Measurements from ENCODE around the gene RABGAP1.
"Not testable (repeated sequence)": the region's sequence is repeated elsewhere in the genome, so short reads cannot be mapped to it uniquely, and the experiment has no call there.

The RABGAP1 gene

GRCh38 chr9:122940749-122941581 lies at the start of gene RABGAP1:
TSS of gene RABGAP1 (plus strand) at chr9:122941020. CDS start at chr9:122957060, 16,040 bp downstream.
- no peaks in the 10 kb centered on the region for H3K9me3 ChIP-seq (ENCODE audit: insufficient read depth, low read depth, low read length)
- peak within 1 kb of the TSS; percentile 88 for H3K27ac ChIP-seq (ENCODE audit: low read length)
- H3K36me3 ChIP-seq (ENCODE audit: insufficient read depth, low read depth, low read length), result peaks cover 35% of the 10 kb centered on the region
- peaks cover 8% of the 10 kb centered on the region; the same call in 1 of the 2 replicates for H3K4me1 ChIP-seq (ENCODE audit: insufficient read depth, low read length)
- H3K27me3 ChIP-seq (ENCODE audit: insufficient read depth, low read length), result no peaks in the 10 kb centered on the region
- peak within 1 kb of the TSS; percentile 91 for H3K9ac ChIP-seq (ENCODE audit: low read depth, low read length)
- H3K4me3 ChIP-seq (ENCODE audit: low read length), result peak within 1 kb of the TSS; percentile 91

- H3K36me3 ChIP-seq (ENCODE audit: insufficient read depth, low read depth, low read length), result peaks cover 45% of the 10 kb centered on the region
- H3K4me1 ChIP-seq (ENCODE audit: insufficient read depth, low read length), result no peaks in the 10 kb centered on the region
These were observed 42.9 kb upstream of the RABGAP1 start for GRCh38 chr9:122897969-122898368.

GRCh38 chr9:122900791-122901190 lies 40.0 kb upstream of the RABGAP1 start:
- Histone ChIP-seq H3K4me3 (ENCODE audit: low read length) (no peak overlapping the region), H3K9ac (ENCODE audit: low read depth, low read length) (no peak overlapping the region), H3K9me3 (ENCODE audit: insufficient read depth, low read depth, low read length) (no peaks in the 10 kb centered on the region), H3K4me1 (ENCODE audit: insufficient read depth, low read length) (peaks cover 9% of the 10 kb centered on the region; the same call in 1 of the 2 replicates), H3K27me3 (ENCODE audit: insufficient read depth, low read length) (no peaks in the 10 kb centered on the region), H3K36me3 (ENCODE audit: insufficient read depth, low read depth, low read length) (peaks cover 19% of the 10 kb centered on the region), H3K27ac (ENCODE audit: low read length) (no peak overlapping the region)

More at GRCh38 chr9:122897969-122898368, 42.9 kb upstream of the RABGAP1 start:
- Histone ChIP-seq H3K9me3 (ENCODE audit: insufficient read depth, low read depth, low read length) (no peaks in the 10 kb centered on the region), H3K9ac (ENCODE audit: low read depth, low read length) (no peak overlapping the region), H3K4me3 (ENCODE audit: low read length) (no peak overlapping the region), H3K27ac (ENCODE audit: low read length) (no peak overlapping the region), H3K27me3 (ENCODE audit: insufficient read depth, low read length) (no peaks in the 10 kb centered on the region)

GRCh38 chr9:122904466-122904822 lies 36.4 kb upstream of the RABGAP1 start:
- H3K27ac ChIP-seq (ENCODE audit: low read length), result peak overlapping the region; percentile 90
- H3K4me3 ChIP-seq (ENCODE audit: low read length), result peak overlapping the region; percentile 100
- no peaks in the 10 kb centered on the region for H3K9me3 ChIP-seq (ENCODE audit: insufficient read depth, low read depth, low read length)
- H3K27me3 ChIP-seq (ENCODE audit: insufficient read depth, low read length), result no peaks in the 10 kb centered on the region
- peaks cover 9% of the 10 kb centered on the region; the same call in 1 of the 2 replicates for H3K4me1 ChIP-seq (ENCODE audit: insufficient read depth, low read length)
- peaks cover 2% of the 10 kb centered on the region; the same call in 1 of the 2 replicates for H3K36me3 ChIP-seq (ENCODE audit: insufficient read depth, low read depth, low read length)
- H3K9ac ChIP-seq (ENCODE audit: low read depth, low read length), result peak overlapping the region; percentile 100

- H3K4me1 ChIP-seq (ENCODE audit: insufficient read depth, low read length), result peaks cover 9% of the 10 kb centered on the region; the same call in 1 of the 2 replicates
These were observed 35.8 kb upstream of the RABGAP1 start, which contains the start of gene RC3H2 for GRCh38 chr9:122904823-122905710. TSS of gene RC3H2 (minus strand) at chr9:122905359. CDS start at chr9:122897509, 7,850 bp downstream.

GRCh38 chr9:122906122-122906521 lies 34.7 kb upstream of the RABGAP1 start:
- H3K27ac ChIP-seq (ENCODE audit: low read length); H3K9ac ChIP-seq (ENCODE audit: low read depth, low read length); H3K4me3 ChIP-seq (ENCODE audit: low read length); H3K27me3 ChIP-seq (ENCODE audit: insufficient read depth, low read length); H3K4me1 ChIP-seq (ENCODE audit: insufficient read depth, low read length); H3K9me3 ChIP-seq (ENCODE audit: insufficient read depth, low read depth, low read length): not testable (repeated sequence)
- peaks cover 18% of the 10 kb centered on the region for H3K36me3 ChIP-seq (ENCODE audit: insufficient read depth, low read depth, low read length)

More at GRCh38 chr9:122904823-122905710, 35.8 kb upstream of the RABGAP1 start, which contains the start of gene RC3H2:
- Histone ChIP-seq H3K27me3 (ENCODE audit: insufficient read depth, low read length) (no peaks in the 10 kb centered on the region), H3K4me3 (ENCODE audit: low read length) (peak within 1 kb of the TSS; percentile 100), H3K36me3 (ENCODE audit: insufficient read depth, low read depth, low read length) (peaks cover 8% of the 10 kb centered on the region; the same call in 1 of the 2 replicates), H3K9ac (ENCODE audit: low read depth, low read length) (peak within 1 kb of the TSS; percentile 100), H3K9me3 (ENCODE audit: insufficient read depth, low read depth, low read length) (no peaks in the 10 kb centered on the region), H3K27ac (ENCODE audit: low read length) (peak within 1 kb of the TSS; percentile 90)

- Histone ChIP-seq H3K9ac (ENCODE audit: low read depth, low read length) (peak overlapping the region; percentile 98), H3K4me1 (ENCODE audit: insufficient read depth, low read length) (0 out of 2 replicates have a peak, but pooled peaks cover 2% of the 10 kb centered on the region), H3K27ac (ENCODE audit: low read length) (peak overlapping the region; percentile 90), H3K9me3 (ENCODE audit: insufficient read depth, low read depth, low read length) (no peaks in the 10 kb centered on the region), H3K36me3 (ENCODE audit: insufficient read depth, low read depth, low read length) (peaks cover 27% of the 10 kb centered on the region), H3K27me3 (ENCODE audit: insufficient read depth, low read length) (no peaks in the 10 kb centered on the region), H3K4me3 (ENCODE audit: low read length) (peak overlapping the region; percentile 97)
These were observed 28.2 kb upstream of the RABGAP1 start for GRCh38 chr9:122912671-122912963.

GRCh38 chr9:122912964-122913673 lies 27.7 kb upstream of the RABGAP1 start, which contains the start of gene ZBTB6:
TSS of gene ZBTB6 (minus strand) at chr9:122913323. CDS start at chr9:122912072, 1,251 bp downstream.
- no peaks in the 10 kb centered on the region for H3K27me3 ChIP-seq (ENCODE audit: insufficient read depth, low read length)
- peaks cover 31% of the 10 kb centered on the region for H3K36me3 ChIP-seq (ENCODE audit: insufficient read depth, low read depth, low read length)
- peak within 1 kb of the TSS; percentile 90 for H3K27ac ChIP-seq (ENCODE audit: low read length)
- peak within 1 kb of the TSS; percentile 97 for H3K4me3 ChIP-seq (ENCODE audit: low read length)
- peak within 1 kb of the TSS; percentile 98 for H3K9ac ChIP-seq (ENCODE audit: low read depth, low read length)
- H3K9me3 ChIP-seq (ENCODE audit: insufficient read depth, low read depth, low read length), result no peaks in the 10 kb centered on the region
- 0 out of 2 replicates have a peak, but pooled peaks cover 2% of the 10 kb centered on the region for H3K4me1 ChIP-seq (ENCODE audit: insufficient read depth, low read length)

GRCh38 chr9:122918310-122918709 lies 22.5 kb upstream of the RABGAP1 start:
- H3K36me3 ChIP-seq (ENCODE audit: insufficient read depth, low read depth, low read length), result peaks cover 25% of the 10 kb centered on the region
- H3K27me3 ChIP-seq (ENCODE audit: insufficient read depth, low read length), result no peaks in the 10 kb centered on the region
- no peak overlapping the region for H3K4me3 ChIP-seq (ENCODE audit: low read length)
- H3K9ac ChIP-seq (ENCODE audit: low read depth, low read length), result no peak overlapping the region
- peaks cover 11% of the 10 kb centered on the region; the same call in 1 of the 2 replicates for H3K4me1 ChIP-seq (ENCODE audit: insufficient read depth, low read length)
- H3K9me3 ChIP-seq (ENCODE audit: insufficient read depth, low read depth, low read length), result no peaks in the 10 kb centered on the region
- no peak overlapping the region for H3K27ac ChIP-seq (ENCODE audit: low read length)

- Histone ChIP-seq H3K9me3 (ENCODE audit: insufficient read depth, low read depth, low read length) (no peaks in the 10 kb centered on the region), H3K4me1 (ENCODE audit: insufficient read depth, low read length) (peaks cover 18% of the 10 kb centered on the region; the same call in 1 of the 2 replicates), H3K27ac (ENCODE audit: low read length) (no peak overlapping the region), H3K4me3 (ENCODE audit: low read length) (peak overlapping the region; percentile 41; the same call in 1 of the 2 replicates), H3K36me3 (ENCODE audit: insufficient read depth, low read depth, low read length) (peaks cover 25% of the 10 kb centered on the region), H3K9ac (ENCODE audit: low read depth, low read length) (peak overlapping the region; percentile 40; the same call in 1 of the 2 replicates), H3K27me3 (ENCODE audit: insufficient read depth, low read length) (no peaks in the 10 kb centered on the region)
These were observed 18.1 kb upstream of the RABGAP1 start for GRCh38 chr9:122922713-122923112.

GRCh38 chr9:122923947-122924346 lies 16.9 kb upstream of the RABGAP1 start:
- no peaks in the 10 kb centered on the region for H3K9me3 ChIP-seq (ENCODE audit: insufficient read depth, low read depth, low read length)
- peaks cover 18% of the 10 kb centered on the region; the same call in 1 of the 2 replicates for H3K4me1 ChIP-seq (ENCODE audit: insufficient read depth, low read length)
- peaks cover 18% of the 10 kb centered on the region; the same call in 1 of the 2 replicates for H3K36me3 ChIP-seq (ENCODE audit: insufficient read depth, low read depth, low read length)
- no peak overlapping the region for H3K4me3 ChIP-seq (ENCODE audit: low read length)
- H3K9ac ChIP-seq (ENCODE audit: low read depth, low read length), result no peak overlapping the region
- no peaks in the 10 kb centered on the region for H3K27me3 ChIP-seq (ENCODE audit: insufficient read depth, low read length)
- H3K27ac ChIP-seq (ENCODE audit: low read length), result no peak overlapping the region
